WTC11 (cell line): ENCODE measurements around the gene IFI27L2. TPM values are rescaled to one million over a fixed set of nuclear protein-coding genes. Genes with fewer than 3 reads are reported as not detected.

ENCODE experiments used
- ATAC-seq: fragments of 200-7000 bp; cut with Tn5 transposase; 2 replicates; pipeline ENCODE4 v1.10.0; 2021; ENCODE audit warnings: mild to moderate bottlenecking, moderate library complexity
- CTCF ChIA-PET: fragments of 300-600 bp; sonication (Branson Sonifier 250); formaldehyde crosslinking; loops from one replicate; lab custom pipeline; 2021; ENCODE audit warnings: antibody characterized with exemption; lab: Charles Lee
- POLR2A ChIA-PET: fragments of 350-600 bp; sonication (Branson Sonifier 250); formaldehyde crosslinking; loops from one replicate; lab custom pipeline; 2021; ENCODE audit warnings: antibody characterized with exemption; lab: Charles Lee
- DNase-seq: peaks from one replicate; pipeline ENCODE4 v3.0.0; 2021; ENCODE audit warnings: low spot score
- H3K27ac Mint-ChIP-seq: 2 replicates; pipeline ENCODE4 v1.8.0; 2021; ENCODE audit warnings: mixed read lengths
- H3K27me3 Mint-ChIP-seq: 2 replicates; pipeline ENCODE4 v1.8.0; 2021; ENCODE audit warnings: low read depth, mild to moderate bottlenecking, moderate library complexity, mixed read lengths
- H3K36me3 Mint-ChIP-seq: 2 replicates; pipeline ENCODE4 v1.8.0; 2021; ENCODE audit warnings: mixed read lengths
- H3K4me1 Mint-ChIP-seq: 2 replicates; pipeline ENCODE4 v1.8.0; 2022; ENCODE audit warnings: mixed read lengths
- H3K4me3 Mint-ChIP-seq: 2 replicates; pipeline ENCODE4 v1.8.0; 2021; ENCODE audit warnings: mild to moderate bottlenecking, moderate library complexity, mixed read lengths
- H3K9me3 Mint-ChIP-seq: 2 replicates; pipeline ENCODE4 v1.8.0; 2021; ENCODE audit warnings: mixed read lengths
- AFF4 ChIP-seq: sonication (generic); formaldehyde crosslinking; IDR thresholded peaks from 2 replicates; pipeline ENCODE4 v1.8.1; 2023; ENCODE audit warnings: mild to moderate bottlenecking, missing genetic modification reagents, borderline replicate concordance
- ATF1 ChIP-seq: sonication (generic); formaldehyde crosslinking; IDR thresholded peaks from 2 replicates; pipeline ENCODE4 v1.8.1; 2023; ENCODE audit warnings: mild to moderate bottlenecking, moderate library complexity, missing genetic modification reagents
- ELF4 ChIP-seq: sonication (generic); formaldehyde crosslinking; IDR thresholded peaks from 2 replicates; pipeline ENCODE4 v1.8.1; 2022; ENCODE audit warnings: low read depth, mild to moderate bottlenecking, moderate library complexity, missing genetic modification reagents
- ERG ChIP-seq: fragments of 250-450 bp; sonication (Bioruptor Pico); IDR thresholded peaks from 2 replicates; pipeline ENCODE4 v1.8.0; 2021; ENCODE audit warnings: mild to moderate bottlenecking
- ESRRA ChIP-seq: sonication (generic); formaldehyde crosslinking; IDR thresholded peaks from 2 replicates; pipeline ENCODE4 v1.8.1; 2022; ENCODE audit warnings: mild to moderate bottlenecking, missing genetic modification reagents, borderline replicate concordance
- GTF2I ChIP-seq: fragments of 250-450 bp; sonication (Bioruptor Pico); conservative IDR thresholded peaks from 2 replicates; pipeline ENCODE4 v1.4.0; 2021; ENCODE audit warnings: mild to moderate bottlenecking
- IRF1 ChIP-seq: sonication (generic); formaldehyde crosslinking; IDR thresholded peaks from 2 replicates; pipeline ENCODE4 v1.8.0; 2023; ENCODE audit warnings: missing genetic modification reagents
- MAX ChIP-seq: sonication (generic); formaldehyde crosslinking; IDR thresholded peaks from 2 replicates; pipeline ENCODE4 v1.8.0; 2022; ENCODE audit warnings: mild to moderate bottlenecking, missing genetic modification reagents
- MLX ChIP-seq: sonication (generic); formaldehyde crosslinking; IDR thresholded peaks from 2 replicates; pipeline ENCODE4 v1.8.1; 2023; ENCODE audit warnings: mild to moderate bottlenecking, missing genetic modification reagents, moderate library complexity
- MYBL2 ChIP-seq: sonication (generic); formaldehyde crosslinking; IDR thresholded peaks from 2 replicates; pipeline ENCODE4 v1.8.1; 2023; ENCODE audit warnings: mild to moderate bottlenecking, moderate library complexity, missing genetic modification reagents
- NFATC4 ChIP-seq: fragments of 250-450 bp; sonication (Bioruptor Pico); IDR thresholded peaks from 2 replicates; pipeline ENCODE4 v1.9.0; 2021; ENCODE audit warnings: mild to moderate bottlenecking
- NR1H2 ChIP-seq: sonication (generic); formaldehyde crosslinking; IDR thresholded peaks from 2 replicates; pipeline ENCODE4 v1.9.0; 2021; ENCODE audit warnings: mild to moderate bottlenecking, moderate library complexity, missing genetic modification reagents
- PRDM15 ChIP-seq: sonication (generic); formaldehyde crosslinking; IDR thresholded peaks from 2 replicates; pipeline ENCODE4 v1.8.0; 2022; ENCODE audit warnings: missing genetic modification reagents
- RELA ChIP-seq: sonication (generic); formaldehyde crosslinking; IDR thresholded peaks from 2 replicates; pipeline ENCODE4 v1.8.1; 2022; ENCODE audit warnings: missing genetic modification reagents, mild to moderate bottlenecking, borderline replicate concordance
- SMAD4 ChIP-seq: sonication (generic); formaldehyde crosslinking; IDR thresholded peaks from 2 replicates; pipeline ENCODE4 v1.8.0; 2022; ENCODE audit warnings: mild to moderate bottlenecking, missing genetic modification reagents
- ZNF263 ChIP-seq: sonication (generic); formaldehyde crosslinking; IDR thresholded peaks from 2 replicates; pipeline ENCODE4 v1.8.1; 2022; ENCODE audit warnings: low read depth, mild to moderate bottlenecking, moderate library complexity, missing genetic modification reagents
- ZNF317 ChIP-seq: sonication (generic); formaldehyde crosslinking; IDR thresholded peaks from 2 replicates; pipeline ENCODE4 v1.8.1; 2023; ENCODE audit warnings: low read depth, mild to moderate bottlenecking, moderate library complexity, missing genetic modification reagents, borderline replicate concordance
- ZNF396 ChIP-seq: fragments of 250-450 bp; sonication (Bioruptor Pico); IDR thresholded peaks from 2 replicates; pipeline ENCODE4 v1.8.0; 2021; ENCODE audit warnings: mild to moderate bottlenecking, moderate library complexity, borderline replicate concordance
- ZNF423 ChIP-seq: fragments of 250-450 bp; sonication (Bioruptor Pico); IDR thresholded peaks from 2 replicates; pipeline ENCODE4 v2.1.2; 2022; ENCODE audit warnings: mild to moderate bottlenecking, moderate library complexity
- ZNF512 ChIP-seq: sonication (generic); formaldehyde crosslinking; IDR thresholded peaks from 2 replicates; pipeline ENCODE4 v1.8.1; 2022; ENCODE audit warnings: missing genetic modification reagents, borderline replicate concordance
- ZNF671 ChIP-seq: fragments of 250-450 bp; sonication (Bioruptor Pico); IDR thresholded peaks from 2 replicates; pipeline ENCODE4 v1.8.0; 2021; ENCODE audit warnings: mild to moderate bottlenecking
- total RNA-seq: library from RNA; stranded (reverse); gene quantifications from 3 replicates; pipeline ENCODE4 v1.2.3, GENCODE V29; 2021

The IFI27L2 gene
- total RNA-seq, 1 experiment from 2014 or later, result 22.1 TPM

- TF ChIP-seq ERG (CRISPR knock-in tag) (no peak), ZNF512 (CRISPR knock-in tag) (no peak), RELA (CRISPR knock-in tag) (no peak), GTF2I (CRISPR knock-in tag) (no peak), ESRRA (CRISPR knock-in tag) (no peak), ELF4 (CRISPR knock-in tag) (no peak), ZNF396 (CRISPR knock-in tag) (no peak), MLX (CRISPR knock-in tag) (no peak), MYBL2 (CRISPR knock-in tag) (no peak), MAX (CRISPR knock-in tag) (no peak), PRDM15 (CRISPR knock-in tag) (no peak)
- TF ChIP-seq, all 79 proteins: peak for 0
- no peaks in the 10 kb centered on the region for H3K27me3 Mint-ChIP-seq
- ATAC-seq (peak; percentile 24), DNase-seq (no peak)
- peaks cover 27% of the 10 kb centered on the region for H3K36me3 Mint-ChIP-seq
- H3K4me1 Mint-ChIP-seq, result peaks cover 29% of the 10 kb centered on the region
- POLR2A ChIA-PET, result interaction anchor here (1.1 to 1.4 kb wide), 4 partner anchors 17 to 51 kb away, joined by 4 to 5 read pairs (median 4); partner anchors contain the start of gene IFI27L2
- peaks cover 5% of the 10 kb centered on the region for H3K9me3 Mint-ChIP-seq
- H3K27ac Mint-ChIP-seq, result peak overlapping the region; percentile 16
- peak overlapping the region; percentile 100 for H3K4me3 Mint-ChIP-seq
- CTCF ChIA-PET, result interaction anchor here (0.8 to 2.8 kb wide), 13 partner anchors 16 to 405 kb away, joined by 3 to 20 read pairs (median 3); no protein-coding TSS in a partner anchor
Measured at GRCh38 chr14:94081386-94081820, 48.0 kb downstream of the IFI27L2 start.

- no peaks in the 10 kb centered on the region for H3K27me3 Mint-ChIP-seq
- CTCF ChIA-PET, result interaction anchor here (0.8 to 2.8 kb wide), 13 partner anchors 15 to 406 kb away, joined by 3 to 20 read pairs (median 3); no protein-coding TSS in a partner anchor
- TF ChIP-seq ZNF396 (CRISPR knock-in tag) (no peak), ZNF423 (CRISPR knock-in tag) (no peak), ZNF317 (CRISPR knock-in tag) (no peak), ZNF263 (CRISPR knock-in tag) (no peak), ZNF671 (CRISPR knock-in tag) (no peak), NR1H2 (CRISPR knock-in tag) (no peak), AFF4 (CRISPR knock-in tag) (no peak), IRF1 (CRISPR knock-in tag) (peak; percentile 72; the same call in 1 of the 2 replicates), NFATC4 (CRISPR knock-in tag) (no peak), SMAD4 (no peak), ATF1 (peak; percentile 61; the same call in 1 of the 2 replicates)
Measured at GRCh38 chr14:94080621-94081385, 48.6 kb downstream of the IFI27L2 start, which contains the start of the genes DDX24 and IFI27L1. TSS of gene DDX24 (minus strand) at chr14:94081202. CDS start at chr14:94079742, 1,460 bp downstream. TSS of gene IFI27L1 (plus strand) at chr14:94081310. CDS start at chr14:94096938, 15,628 bp downstream.

More at GRCh38 chr14:94080621-94081385, 48.6 kb downstream of the IFI27L2 start, which contains the start of the genes DDX24 and IFI27L1:
- H3K4me1 Mint-ChIP-seq, result peaks cover 29% of the 10 kb centered on the region
- peaks cover 2% of the 10 kb centered on the region for H3K9me3 Mint-ChIP-seq
- peaks cover 23% of the 10 kb centered on the region for H3K36me3 Mint-ChIP-seq
- ATAC-seq (peak; percentile 99), DNase-seq (peak; percentile 96)
- peak within 1 kb of the TSS; percentile 100 for H3K4me3 Mint-ChIP-seq
- POLR2A ChIA-PET, result interaction anchor here (1.1 to 1.4 kb wide), 5 partner anchors 13 to 51 kb away, joined by 3 to 5 read pairs (median 4); partner anchors contain the start of gene IFI27L2
- peak within 1 kb of the TSS; percentile 93 for H3K27ac Mint-ChIP-seq
